ENCODE measurements around the gene OR10G2.
"Not testable (repeated sequence)": the region's sequence is repeated elsewhere in the genome, so short reads cannot be mapped to it uniquely, and the experiment has no call there.

Gene OR10G2

GRCh38 chr14:21634840-21635239 lies at the start of gene OR10G2:
OR10G2 (minus strand) TSS chr14:21634940; CDS start chr14:21634842, 98 bp downstream.
- H3K4me3 ChIP-seq (ENCODE audit: low read depth, low read length) = no peak within 1 kb of the TSS
- no peak for DNase-seq (ENCODE audit: low read depth)

DNA sequence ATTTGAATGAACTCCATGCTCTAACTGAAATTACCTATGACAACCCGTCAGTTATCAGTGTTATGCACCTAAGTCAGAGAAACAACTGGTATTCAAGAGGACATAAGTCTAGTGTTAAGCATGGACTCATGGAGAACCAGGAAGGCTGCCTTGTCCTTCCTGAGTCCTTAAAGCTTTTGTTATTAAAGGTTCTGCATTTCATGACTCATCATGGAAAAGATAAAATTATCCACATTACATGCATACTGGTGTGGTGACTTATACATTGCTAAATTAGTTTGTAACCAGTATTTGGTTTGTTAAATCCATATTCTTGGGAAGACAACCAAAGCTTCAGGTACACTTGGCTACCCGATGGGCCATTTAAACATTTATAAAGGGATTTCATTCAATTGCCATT lies 45.3 kb upstream of the OR10G2 start:
- H3K4me3 ChIP-seq (ENCODE audit: low read depth, low read length) = no peak overlapping the region

GRCh38 chr14:21675566-21675965 lies 40.8 kb upstream of the OR10G2 start:
- no peak for DNase-seq (ENCODE audit: low read depth)
- no peak overlapping the region for H3K4me3 ChIP-seq (ENCODE audit: low read depth, low read length)

More for the DNA sequence above, 45.3 kb upstream of the OR10G2 start:
- no peak for DNase-seq (ENCODE audit: low read depth)

DNA sequence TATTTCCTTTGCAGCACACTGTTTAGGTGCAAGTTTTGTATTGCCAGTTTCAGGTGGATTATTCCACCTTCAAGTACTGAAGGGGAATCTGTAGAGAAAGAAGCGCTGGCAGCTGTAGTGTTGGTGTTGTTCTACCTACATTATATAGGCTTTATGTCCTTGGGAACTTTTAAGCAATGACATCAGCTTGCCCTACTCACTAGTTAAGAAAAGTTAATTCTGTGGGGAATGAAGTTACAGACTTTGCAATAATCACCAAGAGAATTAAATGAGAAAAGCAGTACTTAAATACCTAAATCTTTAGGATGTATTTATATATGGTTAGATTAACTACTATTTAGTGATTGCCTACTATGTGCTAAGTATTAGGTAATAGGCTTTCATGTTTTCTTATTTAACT lies 39.0 kb upstream of the OR10G2 start, which contains the start of gene OR4E1:
Gene OR4E1, minus strand, starts transcription at position 101 of the 400 bp plus-strand sequence. CDS start 2,883 bp downstream, outside the sequence.
- no peak for DNase-seq (ENCODE audit: low read depth)
- H3K4me3 ChIP-seq (ENCODE audit: low read depth, low read length) = no peak within 1 kb of the TSS

- no peak overlapping the region for H3K4me3 ChIP-seq (ENCODE audit: low read depth, low read length)
- DNase-seq (ENCODE audit: low read depth) = no peak
Measured at GRCh38 chr14:21672116-21672515, 37.4 kb upstream of the OR10G2 start.

- DNase-seq (ENCODE audit: low read depth) = no peak
Measured at GRCh38 chr14:21671371-21671770, 36.6 kb upstream of the OR10G2 start.

GRCh38 chr14:21669284-21669683 lies 34.5 kb upstream of the OR10G2 start:
- H3K4me3 ChIP-seq (ENCODE audit: low read depth, low read length) = no peak overlapping the region
- DNase-seq (ENCODE audit: low read depth) = no peak

More at GRCh38 chr14:21671371-21671770, 36.6 kb upstream of the OR10G2 start:
- no peak overlapping the region for H3K4me3 ChIP-seq (ENCODE audit: low read depth, low read length)

DNA sequence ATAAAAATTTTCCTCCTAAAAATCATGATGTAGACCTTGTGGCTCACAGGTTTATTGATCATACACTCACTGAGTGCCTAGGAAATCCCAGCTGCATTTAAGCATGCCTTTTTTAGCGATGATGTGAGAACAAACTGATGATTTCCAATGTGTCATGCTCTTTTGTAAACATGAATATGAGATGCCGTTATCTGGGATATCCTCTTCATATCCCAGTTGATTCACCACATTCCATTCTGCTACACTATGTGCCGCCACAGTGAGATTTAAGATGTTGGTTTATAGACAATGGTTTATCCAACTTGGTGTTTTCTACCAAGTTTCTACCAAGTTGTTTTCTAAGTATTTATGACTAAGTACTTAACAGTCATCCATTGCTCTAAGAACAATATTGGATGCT lies 33.6 kb upstream of the OR10G2 start:
- no peak overlapping the region for H3K4me3 ChIP-seq (ENCODE audit: low read depth, low read length)
- no peak for DNase-seq (ENCODE audit: low read depth)

DNA sequence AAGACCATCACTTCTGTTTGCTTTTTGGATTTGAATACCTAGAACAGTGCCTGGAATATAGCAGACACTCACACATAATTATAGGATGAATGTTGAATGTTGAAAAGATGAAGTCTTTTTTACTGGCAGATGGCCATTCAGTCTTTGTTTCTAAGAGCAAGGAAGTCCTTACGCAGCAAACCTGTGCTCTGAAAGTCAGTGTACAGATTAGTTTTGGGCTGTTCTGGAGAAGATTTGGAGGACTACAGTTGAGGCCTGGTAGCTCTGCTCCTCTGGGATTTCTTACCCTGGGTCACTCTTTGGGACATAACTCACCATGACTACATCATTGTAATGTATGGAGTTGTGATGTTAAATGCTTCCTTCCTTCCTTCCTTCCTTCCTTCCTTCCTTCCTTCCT lies 22.2 kb upstream of the OR10G2 start:
- H3K4me3 ChIP-seq (ENCODE audit: low read depth, low read length) = no peak overlapping the region
- DNase-seq (ENCODE audit: low read depth) = no peak

- H3K4me3 ChIP-seq (ENCODE audit: low read depth, low read length) = no peak overlapping the region
- DNase-seq (ENCODE audit: low read depth) = no peak
Measured at GRCh38 chr14:21654215-21654614, 19.5 kb upstream of the OR10G2 start.

DNA sequence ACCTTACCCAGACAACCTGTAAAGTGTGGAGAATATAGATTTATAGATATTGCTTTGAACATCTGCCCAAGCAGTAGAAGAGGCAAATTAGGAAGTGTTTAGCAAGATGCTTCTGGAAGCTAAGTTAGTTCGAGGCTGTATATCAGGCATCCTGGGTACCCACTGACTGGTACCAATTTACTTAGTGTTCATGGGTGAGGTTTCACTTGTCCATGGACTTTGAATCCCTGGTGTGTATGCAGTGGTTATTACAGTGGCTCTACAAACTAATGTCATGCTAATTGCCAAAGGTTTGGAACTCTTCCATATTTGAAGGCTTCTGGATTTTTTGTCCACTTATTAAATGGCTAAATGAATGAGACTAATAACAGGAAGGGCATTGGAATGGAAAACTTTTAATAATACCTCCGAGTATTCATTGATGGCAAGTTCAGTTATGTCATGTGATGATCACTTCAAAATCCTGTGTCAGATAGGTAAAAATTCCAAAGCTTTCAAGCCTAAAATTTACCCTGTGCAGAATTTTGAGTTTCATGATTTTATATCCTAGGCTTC lies 18.7 kb upstream of the OR10G2 start, which contains the start of gene OR4E2:
Gene OR4E2, plus strand, starts transcription at position 505 of the 555 bp plus-strand sequence. CDS start 11,248 bp downstream, outside the sequence.
- no peak within 1 kb of the TSS for H3K4me3 ChIP-seq (ENCODE audit: low read depth, low read length)
- no peak for DNase-seq (ENCODE audit: low read depth)

DNA sequence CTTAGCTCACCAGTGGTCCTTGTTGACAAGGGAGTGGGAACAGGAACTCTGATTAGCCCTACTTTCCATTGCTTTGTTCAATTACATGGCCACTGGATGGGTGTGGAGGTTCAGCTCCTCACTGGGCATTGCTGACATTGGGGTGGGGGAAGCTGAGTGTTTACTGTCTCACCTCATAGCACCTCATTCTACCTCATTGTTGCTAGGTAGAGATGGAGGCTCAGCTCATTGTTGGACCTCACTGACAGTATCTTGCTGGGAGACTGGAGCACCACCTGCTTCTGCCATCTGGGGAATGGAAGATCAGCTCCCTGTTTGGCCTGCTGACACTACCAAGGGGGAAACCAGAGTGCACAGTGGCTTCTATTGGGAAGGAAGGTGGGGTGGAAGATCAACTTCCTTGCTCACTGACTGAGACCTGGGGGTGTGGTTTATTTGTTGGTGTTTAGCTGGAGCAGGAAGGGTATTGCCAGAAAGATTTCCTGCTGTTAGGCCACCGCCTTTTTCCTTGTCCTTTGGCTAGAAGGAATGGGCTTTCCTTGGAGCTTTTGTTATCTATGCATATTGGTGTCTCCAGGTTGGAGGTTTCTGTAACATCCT lies 17.6 kb upstream of the OR10G2 start:
- DNase-seq (ENCODE audit: low read depth) = no peak

DNA sequence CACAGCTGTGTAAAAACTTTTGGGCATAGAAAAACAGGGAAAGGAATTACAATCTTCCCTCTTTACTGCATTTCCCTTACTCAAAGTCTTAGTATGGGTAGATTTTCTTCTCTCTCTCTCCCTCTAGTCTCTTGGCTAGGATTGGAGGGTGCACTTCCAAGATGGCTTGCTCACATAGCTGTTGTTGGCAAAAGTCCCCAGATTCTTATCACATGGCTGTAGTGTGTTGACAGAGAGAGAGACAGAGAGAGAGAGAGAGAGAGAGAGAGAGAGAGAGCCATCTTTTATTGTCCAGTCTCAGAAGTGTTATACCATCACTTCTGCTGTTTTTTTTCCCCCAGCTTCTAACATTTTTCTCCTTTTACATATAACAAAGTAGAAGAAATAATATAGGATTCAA lies 12.6 kb upstream of the OR10G2 start:
- H3K4me3 ChIP-seq (ENCODE audit: low read depth, low read length) = no peak overlapping the region
- DNase-seq (ENCODE audit: low read depth) = no peak

More for the DNA sequence above, 17.6 kb upstream of the OR10G2 start:
- no peak overlapping the region for H3K4me3 ChIP-seq (ENCODE audit: low read depth, low read length)

GRCh38 chr14:21643407-21643806 lies 8.7 kb upstream of the OR10G2 start:
- H3K4me3 ChIP-seq (ENCODE audit: low read depth, low read length) = no peak overlapping the region
- DNase-seq (ENCODE audit: low read depth) = no peak

DNA sequence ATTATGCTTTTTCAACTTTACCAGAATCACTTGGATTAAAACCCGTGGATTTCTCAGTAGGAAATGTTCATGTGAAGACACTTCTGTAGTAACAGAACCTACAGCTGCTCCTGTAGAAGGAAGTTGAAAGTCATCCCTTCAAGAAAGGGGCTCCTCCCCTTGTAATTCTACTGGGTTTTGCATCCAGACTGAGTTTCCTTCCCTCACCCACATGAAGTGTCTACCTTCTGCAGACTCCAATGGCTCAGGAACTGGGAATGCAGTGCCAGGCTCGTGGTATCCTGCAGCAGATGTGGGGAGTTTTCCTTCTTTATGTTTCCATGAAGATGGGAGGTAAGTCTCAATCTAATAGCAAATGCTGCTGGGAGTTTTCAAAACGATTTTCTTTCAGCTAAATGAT lies 7.9 kb upstream of the OR10G2 start:
- H3K4me3 ChIP-seq (ENCODE audit: low read depth, low read length) = no peak overlapping the region
- no peak for DNase-seq (ENCODE audit: low read depth)

- DNase-seq (ENCODE audit: low read depth) = no peak
- H3K4me3 ChIP-seq (ENCODE audit: low read depth, low read length) = no peak overlapping the region
Measured at GRCh38 chr14:21631084-21631483, 3.7 kb downstream of the OR10G2 start.

DNA sequence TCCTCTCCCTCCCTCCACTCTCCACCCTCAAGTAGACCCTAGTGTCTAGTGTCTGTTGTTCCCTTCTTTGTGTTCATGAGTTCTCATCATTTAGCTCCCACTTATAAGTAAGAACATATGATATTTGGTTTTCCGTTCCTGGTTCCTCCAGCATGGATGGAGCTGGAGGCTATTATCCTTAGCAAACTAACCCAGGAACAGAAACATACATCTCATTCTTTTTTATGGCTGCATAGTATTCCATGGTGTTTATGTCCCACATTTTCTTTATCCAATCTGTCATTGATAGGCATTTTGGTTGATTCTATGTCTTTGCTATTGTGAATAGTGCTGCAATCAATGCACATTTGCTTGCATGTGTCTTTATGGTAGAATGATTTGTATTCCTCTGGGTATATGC lies 4.2 kb downstream of the OR10G2 start:
- DNase-seq (ENCODE audit: low read depth); H3K4me3 ChIP-seq (ENCODE audit: low read depth, low read length): not testable (repeated sequence)

DNA sequence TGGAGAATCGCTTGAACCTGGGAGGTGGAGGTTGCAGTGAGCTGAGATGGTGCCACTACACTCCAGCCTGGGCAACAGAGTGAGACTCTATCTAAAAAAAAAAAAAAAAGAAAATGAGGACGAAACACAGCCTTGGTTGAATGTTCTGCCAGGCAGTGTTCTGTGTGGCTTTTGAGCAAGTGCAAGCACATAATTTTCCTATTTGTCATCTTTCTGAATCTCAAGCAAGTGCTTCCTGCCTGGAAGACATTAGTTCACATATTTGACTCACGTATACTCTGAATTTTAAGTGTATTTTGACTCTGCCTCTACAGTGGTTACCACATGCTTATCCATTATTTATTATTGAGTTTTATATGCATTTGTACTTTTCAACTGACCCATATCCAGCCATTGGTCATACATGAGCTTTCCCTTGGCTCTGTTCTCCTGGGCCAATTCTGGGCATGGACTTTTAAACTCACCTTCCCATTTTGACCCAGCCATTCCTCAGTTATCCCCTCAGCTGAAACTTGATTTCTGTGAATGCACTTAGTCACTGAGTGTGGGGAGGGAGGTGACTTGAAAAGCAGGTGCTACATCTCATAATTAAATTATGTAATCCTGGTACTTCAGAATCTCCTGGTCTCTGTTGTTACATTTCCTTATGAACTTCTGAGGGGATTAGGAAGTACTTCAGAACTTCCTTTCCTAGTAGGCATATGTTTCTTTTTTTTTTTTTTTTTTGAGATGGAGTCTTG lies 8.1 kb downstream of the OR10G2 start:
- peak; percentile 1 for DNase-seq (ENCODE audit: low read depth)
- H3K4me3 ChIP-seq (ENCODE audit: low read depth, low read length) = no peak overlapping the region

- no peak overlapping the region for H3K4me3 ChIP-seq (ENCODE audit: low read depth, low read length)
- DNase-seq (ENCODE audit: low read depth) = no peak
Measured at GRCh38 chr14:21617614-21618013, 17.1 kb downstream of the OR10G2 start.

DNA sequence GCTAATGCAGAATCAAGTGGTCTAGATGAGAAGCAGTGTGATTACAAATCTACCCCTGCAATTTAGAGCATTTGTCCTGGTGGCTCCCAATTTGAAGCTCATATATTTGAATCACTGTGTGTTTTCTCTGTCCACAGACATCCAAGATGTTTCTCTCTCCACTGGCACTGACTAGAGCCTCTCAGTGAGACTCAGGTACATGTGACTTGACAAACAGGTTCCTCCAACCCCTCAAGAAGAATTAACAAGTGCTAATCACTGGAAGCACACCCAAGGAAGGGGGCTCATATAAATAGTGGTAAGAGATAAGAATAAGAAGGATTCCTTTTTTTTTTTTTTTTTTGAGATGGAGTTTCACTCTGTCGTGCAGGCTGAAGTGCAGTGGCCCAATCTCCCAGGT lies 20.5 kb downstream of the OR10G2 start:
- DNase-seq (ENCODE audit: low read depth) = no peak
- no peak overlapping the region for H3K4me3 ChIP-seq (ENCODE audit: low read depth, low read length)

GRCh38 chr14:21612324-21612723 lies 22.4 kb downstream of the OR10G2 start:
- no peak overlapping the region for H3K4me3 ChIP-seq (ENCODE audit: low read depth, low read length)
- no peak for DNase-seq (ENCODE audit: low read depth)

Measured in skeletal muscle cell (primary cell).